ENCODE results near the gene TMEM131L. TPM values are rescaled to one million over a fixed set of nuclear protein-coding genes. Genes with fewer than 3 reads are reported as not detected.
"Not testable (repeated sequence)": the region's sequence is repeated elsewhere in the genome, so short reads cannot be mapped to it uniquely, and the experiment has no call there.

TMEM131L gene
- total RNA-seq, 6 experiments from 2014 or later: 7.7 to 8.9 (median 8.0) TPM

DNA sequence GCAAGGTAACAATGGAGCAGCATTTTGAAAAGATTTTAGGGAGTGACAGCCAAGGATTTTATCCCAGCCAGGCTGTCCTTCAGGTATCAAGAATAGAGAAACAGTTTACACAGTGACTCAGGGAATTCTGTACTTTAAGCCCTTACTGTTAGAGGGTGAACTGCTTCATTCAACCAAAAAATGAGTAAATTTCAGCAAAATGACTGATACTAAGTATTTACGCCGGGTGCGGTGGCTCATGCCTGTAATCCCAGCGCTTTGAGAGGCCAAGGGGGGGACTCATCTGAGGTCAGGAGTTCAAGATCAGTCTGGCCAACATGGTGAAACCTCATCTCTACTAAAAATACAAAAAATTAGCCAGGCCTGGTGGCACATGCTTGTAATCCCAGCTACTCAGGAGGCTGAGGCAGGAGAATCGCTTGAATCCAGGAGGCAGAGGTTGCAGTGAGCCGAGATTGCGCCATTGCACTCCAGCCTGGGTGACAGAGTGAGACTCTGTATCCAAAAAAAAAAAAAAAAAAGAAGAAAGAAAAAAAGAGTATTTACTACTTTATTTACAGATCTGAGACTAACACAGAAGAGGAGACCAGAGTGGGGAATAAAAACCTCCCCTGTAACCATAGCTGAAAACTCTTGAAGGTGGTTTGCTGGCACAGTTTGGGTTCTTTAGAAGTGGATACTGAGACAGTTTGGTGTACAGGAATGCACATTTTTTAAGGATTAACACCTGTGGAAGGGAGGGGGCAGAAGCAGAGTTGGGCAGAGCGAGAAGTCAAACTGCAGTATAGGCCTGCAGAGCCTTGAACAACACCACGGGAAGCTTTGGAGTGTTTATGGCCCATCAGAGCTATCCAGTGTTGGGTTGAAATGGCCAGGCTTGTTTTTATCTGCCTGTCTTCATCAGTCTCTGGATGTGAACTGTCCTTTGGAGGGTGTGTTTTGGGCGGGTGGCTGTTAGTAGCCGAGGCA, 40.5 kb downstream of the TMEM131L start:
- no peak for DNase-seq
- peaks cover 39% of the 10 kb centered on the region for H3K4me1 Mint-ChIP-seq (ENCODE audit: low read depth)

DNA sequence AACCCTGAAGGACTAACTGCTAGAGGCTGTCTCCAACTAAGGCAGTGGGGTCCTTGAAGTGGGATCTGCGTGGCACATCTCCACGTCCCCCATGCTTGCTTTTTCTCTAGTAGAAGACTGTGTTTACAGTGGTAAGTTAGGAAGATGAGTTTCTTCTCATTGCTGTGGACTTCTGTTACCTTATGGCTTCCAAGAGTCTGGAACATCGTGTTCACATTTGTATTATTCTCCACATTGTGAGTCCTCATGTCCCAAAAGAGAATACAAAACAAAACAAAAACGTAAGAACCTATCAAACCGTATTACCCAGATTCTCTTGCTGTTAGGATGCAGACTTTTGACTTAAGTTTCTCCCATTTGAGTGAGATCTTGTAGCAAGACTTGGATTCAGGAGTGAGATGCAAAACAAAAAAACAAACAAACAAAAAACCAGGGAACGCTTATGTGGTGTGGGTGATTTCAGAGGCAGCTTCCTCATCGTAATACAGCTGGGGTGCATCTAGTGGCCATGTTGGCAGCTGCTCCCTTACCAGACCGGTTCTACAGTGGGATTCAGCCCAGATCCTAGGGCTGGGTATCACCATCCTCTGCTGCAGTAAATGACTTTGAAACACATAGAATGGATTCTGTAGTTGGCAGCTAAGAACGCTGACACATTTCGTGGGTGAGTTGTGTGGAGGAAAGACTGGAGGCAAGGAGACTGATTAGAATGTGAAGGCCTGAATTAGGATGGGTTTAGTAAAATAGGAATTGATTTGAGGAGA, 41.3 kb downstream of the TMEM131L start:
- Mint-ChIP-seq H3K27me3 (ENCODE audit: insufficient read depth) (no peaks in the 10 kb centered on the region; the same call in 1 of the 2 replicates), H3K4me3 (no peak overlapping the region), H3K9me3 (no peaks in the 10 kb centered on the region), H3K4me1 (ENCODE audit: low read depth) (peaks cover 41% of the 10 kb centered on the region), H3K27ac (no peak overlapping the region), H3K36me3 (ENCODE audit: low read depth) (peaks cover 13% of the 10 kb centered on the region)
- DNase-seq: no peak
- TF ChIP-seq CTCF (IDR thresholded peaks at IDR 0.05): no peak

More for the DNA sequence above, 40.5 kb downstream of the TMEM131L start:
- TF ChIP-seq CTCF (IDR thresholded peaks at IDR 0.05): no peak
- no peaks in the 10 kb centered on the region for H3K9me3 Mint-ChIP-seq
- H3K27me3 Mint-ChIP-seq (ENCODE audit: insufficient read depth): no peaks in the 10 kb centered on the region; the same call in 1 of the 2 replicates
- no peak overlapping the region for H3K4me3 Mint-ChIP-seq
- no peak overlapping the region for H3K27ac Mint-ChIP-seq
- H3K36me3 Mint-ChIP-seq (ENCODE audit: low read depth): peaks cover 13% of the 10 kb centered on the region

- H3K27ac Mint-ChIP-seq; H3K9me3 Mint-ChIP-seq; H3K4me3 Mint-ChIP-seq; DNase-seq; H3K27me3 Mint-ChIP-seq (ENCODE audit: insufficient read depth): not testable (repeated sequence)
- Mint-ChIP-seq H3K36me3 (ENCODE audit: low read depth) (peaks cover 13% of the 10 kb centered on the region), H3K4me1 (ENCODE audit: low read depth) (peaks cover 47% of the 10 kb centered on the region)
Measured at GRCh38 chr4:153509212-153509611, 43.1 kb downstream of the TMEM131L start.

GRCh38 chr4:153509724-153510123, 43.6 kb downstream of the TMEM131L start:
- Mint-ChIP-seq H3K4me3 (no peak overlapping the region), H3K9me3 (no peaks in the 10 kb centered on the region), H3K27ac (no peak overlapping the region), H3K36me3 (ENCODE audit: low read depth) (peaks cover 11% of the 10 kb centered on the region), H3K4me1 (ENCODE audit: low read depth) (peaks cover 50% of the 10 kb centered on the region), H3K27me3 (ENCODE audit: insufficient read depth) (no peaks in the 10 kb centered on the region; the same call in 1 of the 2 replicates)
- DNase-seq: no peak
- TF ChIP-seq CTCF (IDR thresholded peaks at IDR 0.05): no peak

DNA sequence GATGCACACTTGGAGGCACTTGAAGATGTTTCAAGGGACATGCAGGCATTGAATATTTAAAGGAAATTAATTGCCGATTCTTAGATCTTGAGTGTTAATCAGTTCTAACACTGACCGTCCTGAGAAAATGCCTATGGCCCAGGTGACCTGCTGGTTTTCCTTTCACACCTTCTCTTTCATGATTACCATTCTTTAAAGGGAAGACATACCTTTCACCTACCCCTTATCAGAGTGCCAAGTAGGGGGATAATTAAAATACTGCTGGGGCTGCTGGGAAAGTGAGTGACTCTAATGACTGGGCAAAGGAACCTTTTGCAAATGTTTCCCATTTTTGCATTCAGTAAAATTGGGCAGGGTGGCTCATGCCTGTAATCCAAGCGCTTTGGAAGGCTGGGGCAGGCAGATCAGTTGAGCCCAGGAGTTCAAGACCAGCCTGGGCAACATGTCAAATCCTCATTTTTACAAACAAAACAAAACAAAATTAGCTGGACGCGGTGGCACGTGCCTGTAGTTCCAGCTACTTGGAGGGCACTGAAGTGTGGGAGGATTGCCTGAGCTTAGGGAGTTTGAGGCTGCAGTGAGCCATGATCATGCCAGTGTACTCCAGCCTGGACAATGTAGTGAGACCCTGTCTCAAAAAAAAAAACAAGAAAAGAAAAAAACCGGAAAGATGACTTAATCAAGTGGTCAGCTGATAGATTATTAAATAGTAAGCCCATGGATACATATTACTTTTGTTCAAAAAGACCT, 44.3 kb downstream of the TMEM131L start:
- no peak overlapping the region for H3K4me3 Mint-ChIP-seq
- peaks cover 55% of the 10 kb centered on the region for H3K4me1 Mint-ChIP-seq (ENCODE audit: low read depth)
- H3K27me3 Mint-ChIP-seq (ENCODE audit: insufficient read depth): no peaks in the 10 kb centered on the region; the same call in 1 of the 2 replicates
- no peak for TF ChIP-seq CTCF (IDR thresholded peaks at IDR 0.05)
- DNase-seq: no peak
- no peak overlapping the region for H3K27ac Mint-ChIP-seq
- H3K36me3 Mint-ChIP-seq (ENCODE audit: low read depth): peaks cover 10% of the 10 kb centered on the region
- no peaks in the 10 kb centered on the region for H3K9me3 Mint-ChIP-seq

Measured in HFFc6 (cell line).